K562 (cell line): Measurements from ENCODE around the gene RFNG. TPM values are rescaled to one million over a fixed set of nuclear protein-coding genes. Genes with fewer than 3 reads are reported as not detected.

ENCODE experiments used
- ATAC-seq: fragments of 200-7000 bp; cut with Tn5 transposase; 3 replicates; pipeline ENCODE4 v1.9.1; 2020; ENCODE audit warnings: moderate library complexity
- BruUV-seq: library from RNA; stranded (reverse); fragments of 400-500 nt; replicated peaks from 2 replicates; lab custom pipeline; 2021; lab: Mats Ljungman, UMichigan
- CTCF ChIA-PET: fragments of 300-600 bp; formaldehyde crosslinking; extraction: SDS; loops from one replicate; lab custom pipeline; 2021; ENCODE audit warnings: low intra/inter-chr PET ratio; lab: Yijun Ruan, JAX
- POLR2A ChIA-PET: fragments of 300-600, 350-650 bp; sonication (Branson Sonifier 250); formaldehyde crosslinking; extraction: SDS; loops from one replicate; lab custom pipeline; 2021; ENCODE audit warnings: antibody characterized with exemption, inconsistent platforms; lab: Yijun Ruan, JAX
- DNase-seq, 4 experiments: peaks; one replicate each; pipeline versions ENCODE4 v3.0.0 to v3.0.0-alpha.2; 2011 to 2018; ENCODE audit warnings: low spot score in 3 of 4, mixed read lengths in 3 of 4; ENCODE audit errors: extremely low read depth in 1 of 4
- FAIRE-seq: peaks from 2 replicates; lab custom pipeline; 2011; peaks lifted over from hg19 to GRCh38; lab: Jason Lieb, UNC
- H2AFZ ChIP-seq: 2 replicates; pipeline ENCODE4 v1.6.0; 2011; ENCODE audit warnings: low read depth, low read length, control low read depth, inconsistent platforms
- H3K27ac ChIP-seq: fragments of 200-600 bp; 3 replicates; pipeline ENCODE4 v1.8.0; 2011; ENCODE audit warnings: low read depth, mild to moderate bottlenecking, control low read depth, inconsistent platforms, low read length, moderate library complexity, mixed read lengths; ENCODE audit errors: extremely low read depth
- H3K27me3 ChIP-seq, 2 experiments: fragments of 300-600 bp in 1 of 2; 2 replicates in 1 of 2; 3 replicates in 1 of 2; pipeline versions ENCODE4 v1.6.0 to v1.8.0; 2011; ENCODE audit warnings: inconsistent platforms in 2 of 2, low read length in 2 of 2, mild to moderate bottlenecking in 1 of 2, mixed read lengths in 1 of 2, moderate library complexity in 1 of 2; ENCODE audit not compliant: control insufficient read depth in 2 of 2, insufficient read depth in 2 of 2
- H3K36me3 ChIP-seq: fragments of 300-600 bp; 3 replicates; pipeline ENCODE4 v1.8.0; 2011; ENCODE audit warnings: mild to moderate bottlenecking, low read length, inconsistent platforms; ENCODE audit not compliant: control insufficient read depth, insufficient read depth
- H3K4me1 ChIP-seq, 2 experiments: fragments of 200-600 bp in 1 of 2; replicated peaks in 1 of 2; 2 replicates in 1 of 2; 3 replicates in 1 of 2; pipeline versions ENCODE4 v1.5.1 to v1.8.0; 2011; ENCODE audit warnings: inconsistent platforms in 2 of 2, low read length in 2 of 2, mild to moderate bottlenecking in 1 of 2, mixed read lengths in 1 of 2, moderate library complexity in 1 of 2; ENCODE audit not compliant: control insufficient read depth in 2 of 2, insufficient read depth in 2 of 2
- H3K4me2 ChIP-seq: 2 replicates; pipeline ENCODE4 v1.6.1; 2011; ENCODE audit warnings: low read length, control low read depth, inconsistent platforms, mixed read lengths; ENCODE audit not compliant: insufficient read depth
- H3K4me3 ChIP-seq: fragments of 200-600 bp; sonication (generic), shearing (Covaris generic); 2 replicates; pipeline ENCODE4 v1.5.1; 2016; ENCODE audit warnings: control low read depth, inconsistent platforms
- H3K79me2 ChIP-seq: fragments of 200-600 bp; 3 replicates; pipeline ENCODE4 v1.8.0; 2011; ENCODE audit warnings: low read length, inconsistent platforms; ENCODE audit not compliant: control insufficient read depth, insufficient read depth
- H3K9ac ChIP-seq, 2 experiments: 2 replicates each; pipeline versions ENCODE4 v1.6.0 to v1.6.1; 2011; ENCODE audit warnings: low read depth in 2 of 2, low read length in 2 of 2, control low read depth in 1 of 2, inconsistent platforms in 1 of 2, mild to moderate bottlenecking in 1 of 2, mixed read lengths in 1 of 2; ENCODE audit not compliant: insufficient read depth in 1 of 2
- H3K9me1 ChIP-seq: one replicate; pipeline ENCODE4 v1.6.0; 2011; ENCODE audit warnings: inconsistent platforms, mild to moderate bottlenecking, low read length, moderate library complexity; ENCODE audit not compliant: control insufficient read depth, insufficient read depth
- H3K9me3 ChIP-seq: replicated peaks from 2 replicates; pipeline ENCODE4 v1.5.1; 2011; ENCODE audit warnings: low read depth, low read length, inconsistent platforms; ENCODE audit not compliant: control insufficient read depth, insufficient read depth
- H4K20me1 ChIP-seq: replicated peaks from 2 replicates; pipeline ENCODE4 v1.6.1; 2011; ENCODE audit warnings: low read length, inconsistent platforms, mixed read lengths; ENCODE audit not compliant: control insufficient read depth, insufficient read depth
- CEBPB ChIP-seq: fragments of 450-650 bp; IDR thresholded peaks from 2 replicates; pipeline ENCODE4 v1.6.1; 2016; ENCODE audit warnings: missing genetic modification characterization, missing compliant biosample characterization
- FOXO4 ChIP-seq: fragments of 450-650 bp; formaldehyde crosslinking; IDR thresholded peaks from 2 replicates; pipeline ENCODE4 v1.4.0; 2020; ENCODE audit warnings: mild to moderate bottlenecking, moderate library complexity
- HDAC1 ChIP-seq, 2 experiments: fragments of 450-650 bp; IDR thresholded peaks; 2 replicates each; pipeline ENCODE4 v1.6.1; 2016 to 2017; ENCODE audit warnings: inconsistent platforms in 1 of 2, mild to moderate bottlenecking in 1 of 2, moderate library complexity in 1 of 2
- HNRNPL ChIP-seq: fragments of 200-400 bp; formaldehyde crosslinking; IDR thresholded peaks from 2 replicates; pipeline ENCODE4 v1.6.1; 2017; ENCODE audit warnings: low read depth, mild to moderate bottlenecking, low read length
- RBM22 ChIP-seq: fragments of 200-400 bp; formaldehyde crosslinking; IDR thresholded peaks from 2 replicates; pipeline ENCODE4 v1.6.1; 2018; ENCODE audit warnings: low read length, low read depth; ENCODE audit not compliant: poor library complexity, severe bottlenecking
- SNIP1 ChIP-seq: fragments of 450-650 bp; IDR thresholded peaks from 2 replicates; pipeline ENCODE4 v1.7.1; 2017; ENCODE audit warnings: low read depth, mild to moderate bottlenecking
- SUPT5H ChIP-seq: fragments of 450-650 bp; IDR thresholded peaks from 2 replicates; pipeline ENCODE4 v1.6.1; 2016
- ZNF512 ChIP-seq: IDR thresholded peaks from 2 replicates; pipeline ENCODE4 v1.6.1; 2016; ENCODE audit warnings: missing genetic modification characterization, missing compliant biosample characterization
- WGBS: fragments of 100-300 bp; shearing (Covaris generic); methylation state at CpG from one replicate; pipeline ENCODE4 v1.1.6; 2016; ENCODE audit warnings: low coverage, mixed read lengths; ENCODE audit not compliant: insufficient coverage; ENCODE audit errors: missing lambda C conversion rate; 5-methylcytosine and 5-hydroxymethylcytosine counted together
- in situ Hi-C: fragments of 300-500 bp; cut with MboI; formaldehyde crosslinking; loops from 4 replicates; pipeline ENCODE4 v1.15.0; 2018; ENCODE audit warnings: inconsistent platforms, mixed read lengths
- intact Hi-C: fragments of 100-400 bp; cut with micrococcal nuclease; formaldehyde crosslinking; loops from 2 replicates; pipeline ENCODE4 v1.14.2; 2022
- polyA plus RNA-seq, 8 experiments: library from polyadenylated mRNA; depleted of rRNA in 4 of 8; stranded (reverse) in 5 of 8; unstranded in 3 of 8; fragments of >200 nt; fragmentation: Nextera tagmentation in 2 of 8; fragmentation: Illumina TruSeq in 1 of 8; extraction: Ambion mirVana in 2 of 8; extraction: Trizol in 1 of 8; gene quantifications; 2 replicates each; pipeline versions ENCODE4 v1.2.1 to v1.2.3, GENCODE V29; 2011 to 2014; ENCODE audit warnings: inconsistent platforms in 1 of 8, missing spikeins in 1 of 8
- total RNA-seq, 7 experiments: library from RNA; depleted of rRNA in 6 of 7; stranded (reverse); fragments of >200 nt in 6 of 7; fragmentation: Illumina TruSeq in 2 of 7; extraction: Trizol in 2 of 7; gene quantifications; 2 replicates each; pipeline versions ENCODE4 v1.2.1 to v1.2.3, GENCODE V29; 2011 to 2021; ENCODE audit warnings: low replicate concordance in 1 of 7

RFNG gene
- total and polyA plus RNA-seq, 9 of the 15 experiments (the other 6 are each of a cell fraction or from before 2014, with no cell fraction given) = 0.32 to 32.8 (median 9.5) TPM

- DNase-seq (no peak), ATAC-seq (no peak), FAIRE-seq (no peak)
- TF ChIP-seq SNIP1 (no peak), CEBPB (tag) (no peak), RBM22 (no peak), HNRNPL (peak; percentile 28; the same call in 1 of the 2 replicates)
- no peak overlapping the region for H2AFZ ChIP-seq
- peaks cover 3% of the 10 kb centered on the region for H3K9me1 ChIP-seq
- no peak overlapping the region for H3K4me3 ChIP-seq
- 0 out of 2 replicates have a peak, but pooled peaks cover 4% of the 10 kb centered on the region for H4K20me1 ChIP-seq
- in situ Hi-C loops (no loop called here), intact Hi-C loops (no loop called here)
- H3K4me2 ChIP-seq = no peak overlapping the region
- WGBS = 94% methylated on average over 12 of the region's 28 CpGs
- no peaks in the 10 kb centered on the region; the same call in 2 of the 3 replicates for H3K36me3 ChIP-seq
- POLR2A ChIA-PET = no interaction called here
- no peaks in the 10 kb centered on the region for H3K79me2 ChIP-seq
- no peaks in the 10 kb centered on the region for H3K9me3 ChIP-seq
- no peaks in the 10 kb centered on the region for H3K27me3 ChIP-seq
- peaks cover 0 to 84% of the 10 kb centered on the region in 2 experiments; a peak in 1 of 5 replicates for H3K4me1 ChIP-seq
- H3K9ac ChIP-seq = no peak overlapping the region; a peak in 1 of 4 replicates
- no peak overlapping the region for H3K27ac ChIP-seq
- no TSS peak for BruUV-seq
- CTCF ChIA-PET = no interaction called here
Observed at GRCh38 chr17:82008941-82009405, 42.6 kb downstream of the RFNG start.

- FAIRE-seq (no peak), DNase-seq (no peak), ATAC-seq (no peak)
- CTCF ChIA-PET = no interaction called here
- Histone ChIP-seq H3K9ac (peak overlapping the region in 1 of 2 experiments; percentile 45; a peak in 1 of 4 replicates), H3K36me3 (no peaks in the 10 kb centered on the region; the same call in 2 of the 3 replicates), H3K9me3 (no peaks in the 10 kb centered on the region), H3K27me3 (no peaks in the 10 kb centered on the region), H4K20me1 (0 out of 2 replicates have a peak, but pooled peaks cover 4% of the 10 kb centered on the region), H3K79me2 (no peaks in the 10 kb centered on the region), H3K9me1 (peaks cover 3% of the 10 kb centered on the region), H3K4me3 (no peak overlapping the region), H3K4me2 (no peak overlapping the region), H3K27ac (no peak overlapping the region), H3K4me1 (peaks cover 0 to 84% of the 10 kb centered on the region in 2 experiments; a peak in 1 of 5 replicates), H2AFZ (no peak overlapping the region)
- in situ Hi-C loops = no loop called here
- POLR2A ChIA-PET = no interaction called here
- WGBS = 85% methylated on average over 20 of the region's 26 CpGs
- no TSS peak for BruUV-seq
- intact Hi-C loops = no loop called here
- TF ChIP-seq FOXO4 (CRISPR knock-in tag) (no peak), HDAC1 (IDR thresholded peaks at IDR 0.05) (no peak), ZNF512 (no peak), SUPT5H (no peak)
Observed at GRCh38 chr17:82008258-82008940, 43.2 kb downstream of the RFNG start.
